ENCODE data around the gene KLF16.

KLF16 gene

GRCh38 chr19:1839658-1840540, 23.5 kb downstream of the KLF16 start:
- no peak for DNase-seq

GRCh38 chr19:1837625-1838105, 25.7 kb downstream of the KLF16 start:
- no peak for DNase-seq

GRCh38 chr19:1837222-1837565, 26.2 kb downstream of the KLF16 start:
- DNase-seq: no peak

- DNase-seq: no peak
Measured at GRCh38 chr19:1836458-1837221, 26.7 kb downstream of the KLF16 start.

- DNase-seq: no peak
Measured at GRCh38 chr19:1833540-1833939, 29.8 kb downstream of the KLF16 start.

GRCh38 chr19:1832046-1832663, 31.2 kb downstream of the KLF16 start:
- DNase-seq: no peak

GRCh38 chr19:1830978-1831377, 32.4 kb downstream of the KLF16 start:
- no peak for DNase-seq

GRCh38 chr19:1830568-1830967, 32.8 kb downstream of the KLF16 start:
- DNase-seq: no peak

- DNase-seq: no peak
Measured at GRCh38 chr19:1829958-1830357, 33.4 kb downstream of the KLF16 start.

- DNase-seq: no peak
Measured at GRCh38 chr19:1828279-1829238, 34.8 kb downstream of the KLF16 start.

- DNase-seq: no peak
Measured at GRCh38 chr19:1827566-1828278, 35.7 kb downstream of the KLF16 start.

GRCh38 chr19:1826557-1827521, 36.5 kb downstream of the KLF16 start:
- no peak for DNase-seq

- no peak for DNase-seq
Measured at GRCh38 chr19:1825909-1826556, 37.3 kb downstream of the KLF16 start.

GRCh38 chr19:1824252-1824622, 39.1 kb downstream of the KLF16 start:
- DNase-seq: no peak

GRCh38 chr19:1823539-1824251, 39.7 kb downstream of the KLF16 start:
- DNase-seq: no peak

- DNase-seq: no peak
Measured at GRCh38 chr19:1823020-1823419, 40.4 kb downstream of the KLF16 start.

- no peak for DNase-seq
Measured at GRCh38 chr19:1822210-1822609, 41.2 kb downstream of the KLF16 start.

- no peak for DNase-seq
Measured at GRCh38 chr19:1819341-1820255, 43.8 kb downstream of the KLF16 start.
